GM23248 (cell line): ENCODE data around the gene B4GALT6. TPM values are rescaled to one million over a fixed set of nuclear protein-coding genes. Genes with fewer than 3 reads are reported as not detected.

ENCODE experiments used
- DNase-seq: peaks from one replicate; pipeline ENCODE4 v3.0.0-alpha.2; 2015
- H2AFZ ChIP-seq: fragments of 200-600 bp; sonication (generic); 2 replicates; pipeline ENCODE4 v1.6.1; 2016; ENCODE audit warnings: antibody characterized with exemption
- H3F3A ChIP-seq: fragments of 200-600 bp; sonication (generic); 2 replicates; pipeline ENCODE4 v1.6.1; 2016; ENCODE audit warnings: mild to moderate bottlenecking, antibody characterized with exemption, mixed run types; ENCODE audit not compliant: insufficient read depth
- H3K27ac ChIP-seq: fragments of 200-600 bp; sonication (generic); 2 replicates; pipeline ENCODE4 v1.5.1; 2016; ENCODE audit warnings: mild to moderate bottlenecking
- H3K27me3 ChIP-seq: fragments of 200-600 bp; sonication (generic); replicated peaks from 2 replicates; pipeline ENCODE4 v1.6.1; 2016; ENCODE audit warnings: mild to moderate bottlenecking; ENCODE audit not compliant: insufficient read depth
- H3K36me3 ChIP-seq: fragments of 200-600 bp; sonication (generic); 2 replicates; pipeline ENCODE4 v1.6.1; 2016; ENCODE audit warnings: low read depth, mild to moderate bottlenecking
- H3K4me1 ChIP-seq: fragments of 200-600 bp; sonication (generic); 2 replicates; pipeline ENCODE4 v1.6.1; 2016; ENCODE audit warnings: mild to moderate bottlenecking; ENCODE audit not compliant: insufficient read depth
- H3K4me2 ChIP-seq: fragments of 200-600 bp; sonication (generic); one replicate; pipeline ENCODE4 v1.6.1; 2016; ENCODE audit warnings: mild to moderate bottlenecking; ENCODE audit not compliant: unreplicated experiment
- H3K4me3 ChIP-seq: fragments of 200-600 bp; sonication (generic); 2 replicates; pipeline ENCODE4 v1.5.1; 2016; ENCODE audit warnings: mild to moderate bottlenecking
- H3K79me2 ChIP-seq: fragments of 200-600 bp; sonication (generic); 2 replicates; pipeline ENCODE4 v1.6.1; 2016; ENCODE audit warnings: mild to moderate bottlenecking; ENCODE audit not compliant: insufficient read depth
- H3K9ac ChIP-seq: fragments of 200-600 bp; sonication (generic); 2 replicates; pipeline ENCODE4 v1.6.1; 2016; ENCODE audit warnings: mild to moderate bottlenecking
- H3K9me2 ChIP-seq: fragments of 200-600 bp; sonication (generic); 2 replicates; pipeline ENCODE4 v1.6.1; 2016; ENCODE audit warnings: mixed run types, mild to moderate bottlenecking, moderate library complexity; ENCODE audit not compliant: insufficient read depth
- H3K9me3 ChIP-seq: fragments of 200-600 bp; sonication (generic); one replicate; pipeline ENCODE4 v1.6.1; 2017; ENCODE audit warnings: low read depth
- H4K20me1 ChIP-seq: fragments of 200-600 bp; sonication (generic); 2 replicates; pipeline ENCODE4 v1.6.0; 2016; ENCODE audit not compliant: insufficient read depth
- EZH2 ChIP-seq: fragments of 200-600 bp; sonication (generic); IDR thresholded peaks from 2 replicates; pipeline ENCODE4 v1.6.1; 2018; ENCODE audit warnings: antibody characterized with exemption, mild to moderate bottlenecking; ENCODE audit not compliant: insufficient read depth, poor library complexity, severe bottlenecking
- EZH2phosphoT487 ChIP-seq: fragments of 200-600 bp; sonication (generic); IDR thresholded peaks from 2 replicates; pipeline ENCODE4 v1.6.1; 2018; ENCODE audit warnings: antibody characterized with exemption, moderate library complexity, mild to moderate bottlenecking, low read depth; ENCODE audit not compliant: insufficient read depth
- WGBS, 2 experiments: methylation state at CpG; one replicate each; pipeline ENCODE4 v1.1.6; 2015 to 2017; ENCODE audit warnings: low lambda C conversion rate in 2 of 2, low coverage in 1 of 2; ENCODE audit errors: missing lambda C conversion rate in 2 of 2; 5-methylcytosine and 5-hydroxymethylcytosine counted together
- in situ Hi-C: fragments of 300-500 bp; cut with MboI; formaldehyde crosslinking; loops from 2 replicates; pipeline ENCODE4 v1.15.0; 2020
- polyA plus RNA-seq: library from polyadenylated mRNA; unstranded; fragments of >200 nt; fragmentation: Nextera tagmentation; extraction: Ambion mirVana; gene quantifications from 2 replicates; pipeline ENCODE4 v1.2.1, GENCODE V29; 2016
- total RNA-seq: library from RNA; depleted of rRNA; stranded (reverse); fragments of >200 nt; shearing (Covaris generic); gene quantifications from 2 replicates; pipeline ENCODE4 v1.2.3, GENCODE V29; 2014

The B4GALT6 gene
- total and polyA plus RNA-seq, 2 experiments from 2014 or later: 1.2 to 2.4 TPM

DNA sequence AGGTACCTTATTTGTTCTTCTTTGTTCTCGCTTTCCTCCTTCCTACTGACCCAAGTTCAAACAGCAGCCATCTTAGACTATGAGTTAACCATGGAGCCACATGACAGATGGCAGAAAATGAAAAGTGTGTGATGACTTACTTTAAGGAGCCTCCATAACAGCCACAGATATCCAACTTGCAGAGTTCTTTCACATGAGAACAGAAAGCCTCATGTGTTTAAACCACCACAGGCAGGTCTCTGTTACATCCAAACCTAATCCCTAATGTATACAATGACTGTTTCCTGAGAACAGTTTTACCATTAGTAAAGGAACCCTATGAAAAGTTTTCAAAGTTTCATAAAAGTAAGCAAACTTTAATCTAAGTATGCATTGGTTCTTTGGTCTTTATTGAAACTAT is 20.3 kb downstream of the B4GALT6 start:
- no peaks in the 10 kb centered on the region for H3K27me3 ChIP-seq
- no peaks in the 10 kb centered on the region for H4K20me1 ChIP-seq
- H3K4me1 ChIP-seq: peaks cover 16% of the 10 kb centered on the region
- H3K9me3 ChIP-seq: no peaks in the 10 kb centered on the region
- H3K9ac ChIP-seq: no peak overlapping the region
- no peaks in the 10 kb centered on the region for H3K9me2 ChIP-seq
- DNase-seq: no peak
- no peak for TF ChIP-seq EZH2
- no peak for TF ChIP-seq EZH2phosphoT487
- H3K79me2 ChIP-seq: no peaks in the 10 kb centered on the region
- H3K36me3 ChIP-seq: no peaks in the 10 kb centered on the region
- WGBS, 2 experiments: 89 to 90% methylated on average over 1 of the region's 1 CpG
- no peak overlapping the region for H3K4me2 ChIP-seq
- no peak overlapping the region for H3K4me3 ChIP-seq
- peaks cover 13% of the 10 kb centered on the region for H3F3A ChIP-seq
- in situ Hi-C loops: no loop called here
- no peak overlapping the region for H2AFZ ChIP-seq
- no peak overlapping the region for H3K27ac ChIP-seq

- peaks cover 12% of the 10 kb centered on the region for H3K4me1 ChIP-seq
- in situ Hi-C loops: no loop called here
- no peak overlapping the region for H3K4me3 ChIP-seq
- H3K9me3 ChIP-seq: no peaks in the 10 kb centered on the region
- TF ChIP-seq EZH2phosphoT487 (no peak), EZH2 (no peak)
- H3K27ac ChIP-seq: no peak overlapping the region
- no peak overlapping the region for H2AFZ ChIP-seq
- no peak overlapping the region for H3K9ac ChIP-seq
- WGBS, 2 experiments: 59 to 67% methylated on average over 3 of the region's 3 CpGs
- H3K4me2 ChIP-seq: no peak overlapping the region
- H4K20me1 ChIP-seq: no peaks in the 10 kb centered on the region
- DNase-seq: peak; percentile 57
- no peaks in the 10 kb centered on the region for H3K79me2 ChIP-seq
- no peaks in the 10 kb centered on the region for H3K27me3 ChIP-seq
- H3K9me2 ChIP-seq: no peaks in the 10 kb centered on the region
- H3K36me3 ChIP-seq: no peaks in the 10 kb centered on the region
- peaks cover 10% of the 10 kb centered on the region for H3F3A ChIP-seq
These were observed 22.4 kb downstream of the B4GALT6 start for GRCh38 chr18:31661965-31662364.

GRCh38 chr18:31660763-31661162 is 23.6 kb downstream of the B4GALT6 start:
- Histone ChIP-seq H3K4me1 (peaks cover 10% of the 10 kb centered on the region), H2AFZ (no peak overlapping the region), H3K4me3 (no peak overlapping the region), H4K20me1 (no peaks in the 10 kb centered on the region), H3K36me3 (no peaks in the 10 kb centered on the region), H3F3A (peaks cover 5% of the 10 kb centered on the region; the same call in 1 of the 2 replicates), H3K79me2 (no peaks in the 10 kb centered on the region), H3K9me2 (no peaks in the 10 kb centered on the region), H3K27ac (no peak overlapping the region), H3K9me3 (no peaks in the 10 kb centered on the region), H3K4me2 (no peak overlapping the region), H3K9ac (no peak overlapping the region), H3K27me3 (no peaks in the 10 kb centered on the region)
- WGBS, 2 experiments: 83 to 89% methylated on average over 4 of the region's 4 CpGs
- DNase-seq: no peak
- in situ Hi-C loops: no loop called here
- TF ChIP-seq EZH2phosphoT487 (no peak), EZH2 (no peak)

DNA sequence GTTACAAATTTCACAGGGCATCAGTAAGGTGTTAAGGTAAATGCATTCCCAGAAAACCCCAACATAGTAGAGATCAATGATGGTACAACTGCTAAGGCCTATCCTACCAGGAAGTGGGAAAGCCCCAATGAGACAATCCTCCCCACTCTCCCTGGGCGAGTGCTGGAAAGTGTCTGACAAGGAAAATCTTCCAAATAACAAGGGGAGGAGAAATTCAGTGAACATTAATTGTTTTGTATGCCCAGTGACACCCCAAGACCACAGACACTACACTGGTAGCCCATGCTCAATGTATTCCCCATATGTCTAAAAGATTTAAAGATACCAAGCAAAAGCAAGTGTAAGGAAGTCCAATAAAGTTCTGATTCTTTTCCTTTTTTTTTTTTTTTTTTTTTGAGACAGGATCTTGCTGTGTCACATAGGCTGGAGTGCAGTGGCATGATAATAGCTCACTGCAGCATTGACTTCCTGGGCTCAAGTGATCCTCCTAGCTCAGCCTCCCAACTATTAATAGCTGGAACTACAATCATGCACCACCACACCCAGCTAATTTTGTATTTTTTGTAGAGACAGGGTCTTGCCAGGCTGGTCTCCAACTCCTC is 24.7 kb downstream of the B4GALT6 start:
- Histone ChIP-seq H2AFZ (no peak overlapping the region), H3K4me3 (no peak overlapping the region), H3K4me2 (no peak overlapping the region), H3F3A (peaks cover 5% of the 10 kb centered on the region; the same call in 1 of the 2 replicates), H4K20me1 (no peaks in the 10 kb centered on the region), H3K36me3 (no peaks in the 10 kb centered on the region), H3K79me2 (no peaks in the 10 kb centered on the region), H3K9ac (no peak overlapping the region), H3K27ac (no peak overlapping the region), H3K9me2 (no peaks in the 10 kb centered on the region), H3K4me1 (peaks cover 10% of the 10 kb centered on the region), H3K27me3 (no peaks in the 10 kb centered on the region), H3K9me3 (no peaks in the 10 kb centered on the region)
- in situ Hi-C loops: no loop called here
- WGBS, 2 experiments: 71 to 76% methylated on average over 1 of the region's 1 CpG
- TF ChIP-seq EZH2phosphoT487: no peak
- TF ChIP-seq EZH2: no peak
- DNase-seq: no peak
